ENCODE data around the gene PCBP3.

PCBP3 gene

DNA sequence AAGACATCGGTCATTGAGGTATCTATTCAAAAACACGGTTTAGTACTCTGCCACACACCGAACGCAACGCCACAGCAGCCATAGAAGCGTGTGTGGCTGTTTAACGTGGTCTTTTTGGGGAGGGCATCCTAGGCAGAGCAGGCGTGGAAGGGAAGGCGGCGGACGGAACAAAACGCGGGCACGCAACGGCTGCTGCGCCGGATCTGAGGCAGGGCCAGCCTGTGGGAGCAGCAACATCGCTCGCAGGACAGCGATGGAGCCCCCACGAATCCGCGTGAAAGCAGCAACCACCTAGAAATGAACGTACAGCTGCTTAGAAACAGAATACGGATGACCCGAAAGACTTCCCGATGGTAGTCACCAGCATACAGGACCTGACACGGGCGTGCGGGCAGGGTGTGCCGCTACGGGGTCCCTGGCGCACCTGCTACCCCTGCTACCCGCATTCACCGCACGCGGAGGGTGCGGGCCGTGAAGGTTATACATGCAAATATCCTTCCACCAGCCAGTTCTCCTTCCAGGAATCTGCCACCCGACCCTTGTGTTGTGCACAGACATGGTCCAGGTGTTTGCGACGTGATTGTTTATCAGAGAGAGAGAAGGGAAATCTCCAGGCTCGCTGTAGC is 223.6 kb downstream of the PCBP3 start:
- no peak for DNase-seq

- no peak for DNase-seq
These were observed 224.2 kb downstream of the PCBP3 start for GRCh38 chr21:45867671-45868081.

DNA sequence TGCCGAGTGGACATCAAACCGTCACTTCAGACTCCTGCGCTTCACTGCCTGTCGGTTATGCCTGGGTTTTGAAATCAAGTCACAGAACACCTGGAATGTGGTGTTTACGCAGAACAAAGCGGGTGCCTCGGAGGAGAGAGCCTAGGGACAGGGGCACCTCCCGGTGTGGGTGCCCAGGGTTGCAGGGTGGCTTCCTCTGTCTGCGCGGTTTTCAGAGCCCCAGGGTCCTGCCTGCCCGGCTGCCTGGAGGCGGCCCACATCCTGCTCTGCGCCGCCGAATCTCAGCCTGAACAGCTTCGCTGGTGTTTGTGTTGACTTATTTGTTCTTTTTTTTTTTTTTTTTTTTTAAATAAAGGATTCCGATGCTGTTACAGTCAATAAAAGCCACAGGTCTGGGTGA is 224.6 kb downstream of the PCBP3 start:
- peak; percentile 9 for DNase-seq

GRCh38 chr21:45868488-45868887 is 225.0 kb downstream of the PCBP3 start:
- peak; percentile 22 for DNase-seq

DNA sequence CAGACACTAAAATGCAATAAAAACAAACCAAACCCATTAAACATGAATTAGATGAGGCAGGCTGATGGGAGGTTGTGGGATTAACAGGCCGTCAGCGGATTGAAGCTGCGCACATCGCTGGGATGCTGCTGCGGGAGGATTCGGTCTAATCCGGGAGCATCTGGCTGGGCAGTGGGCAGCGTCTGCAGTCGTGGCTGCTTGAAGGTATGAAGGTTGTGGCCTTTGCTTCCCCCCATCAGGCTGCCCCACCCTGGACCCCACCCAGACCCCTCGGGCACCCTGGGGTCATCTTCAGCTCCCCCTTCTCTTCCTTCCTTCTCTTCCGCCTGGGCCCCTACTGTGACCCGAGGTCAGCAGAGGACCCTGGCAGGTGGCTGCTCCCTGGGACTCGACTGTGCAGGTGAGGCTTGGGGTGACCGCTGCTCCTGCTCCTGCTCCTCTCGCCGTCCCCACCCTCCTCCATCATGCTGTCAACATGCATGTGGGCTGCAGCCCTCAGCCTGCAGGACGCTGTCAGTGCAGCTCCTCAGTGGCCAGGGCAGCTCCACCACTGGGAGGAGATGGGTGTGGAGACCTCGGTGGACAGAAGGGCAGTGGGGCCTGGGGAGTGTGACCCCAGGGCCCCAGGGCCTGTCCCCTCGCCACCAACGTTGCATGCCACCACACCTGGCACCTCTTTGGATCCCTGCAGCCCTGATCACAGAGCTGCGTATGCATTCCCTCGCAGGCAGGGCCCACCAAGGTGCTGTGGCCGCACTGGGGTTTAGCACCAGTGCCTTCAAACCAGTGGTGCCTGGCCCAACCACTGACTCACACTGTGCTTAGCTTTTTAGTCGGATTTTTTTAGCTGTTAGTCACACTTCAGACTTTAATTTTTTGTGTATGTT is 225.8 kb downstream of the PCBP3 start:
- no peak for DNase-seq

- no peak for DNase-seq
These were observed 226.9 kb downstream of the PCBP3 start for GRCh38 chr21:45870421-45870820.

DNA sequence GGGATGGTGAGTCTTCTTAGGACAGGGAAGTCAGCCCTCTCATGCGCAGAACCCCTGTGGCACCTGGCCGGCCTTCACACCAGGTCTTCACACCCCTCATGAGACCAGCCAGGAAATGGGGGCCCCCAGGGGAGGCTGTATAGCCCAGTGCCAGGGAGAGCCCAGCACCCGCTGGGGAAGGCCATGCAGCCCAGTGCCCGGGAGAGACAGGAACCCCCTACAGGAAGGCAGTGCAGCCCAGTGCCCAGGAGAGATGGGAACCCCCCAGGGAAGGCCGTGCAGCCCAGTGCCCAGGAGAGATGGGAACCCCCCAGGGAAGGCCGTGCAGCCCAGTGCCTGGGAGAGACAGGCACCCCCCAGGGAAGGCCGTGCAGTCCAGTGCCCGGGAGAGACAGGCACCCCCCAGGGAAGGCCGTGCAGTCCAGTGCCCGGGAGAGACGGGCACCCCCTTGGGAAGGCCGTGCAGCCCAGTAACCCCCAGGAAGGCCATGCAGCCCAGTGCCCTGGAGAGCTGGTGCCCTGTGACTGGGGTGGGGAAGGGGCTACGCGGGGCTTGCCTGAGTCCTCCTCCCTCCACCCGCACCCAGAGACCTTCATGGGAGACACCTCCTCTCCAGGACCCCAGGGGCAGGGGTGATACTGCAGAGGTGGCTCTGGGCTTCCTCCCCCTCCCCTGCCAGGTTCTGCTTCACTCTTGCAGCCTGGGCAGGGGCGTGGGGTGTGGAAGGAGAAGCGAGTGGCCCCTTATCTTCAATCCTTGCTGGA is 227.5 kb downstream of the PCBP3 start:
- DNase-seq = peak; percentile 25

DNA sequence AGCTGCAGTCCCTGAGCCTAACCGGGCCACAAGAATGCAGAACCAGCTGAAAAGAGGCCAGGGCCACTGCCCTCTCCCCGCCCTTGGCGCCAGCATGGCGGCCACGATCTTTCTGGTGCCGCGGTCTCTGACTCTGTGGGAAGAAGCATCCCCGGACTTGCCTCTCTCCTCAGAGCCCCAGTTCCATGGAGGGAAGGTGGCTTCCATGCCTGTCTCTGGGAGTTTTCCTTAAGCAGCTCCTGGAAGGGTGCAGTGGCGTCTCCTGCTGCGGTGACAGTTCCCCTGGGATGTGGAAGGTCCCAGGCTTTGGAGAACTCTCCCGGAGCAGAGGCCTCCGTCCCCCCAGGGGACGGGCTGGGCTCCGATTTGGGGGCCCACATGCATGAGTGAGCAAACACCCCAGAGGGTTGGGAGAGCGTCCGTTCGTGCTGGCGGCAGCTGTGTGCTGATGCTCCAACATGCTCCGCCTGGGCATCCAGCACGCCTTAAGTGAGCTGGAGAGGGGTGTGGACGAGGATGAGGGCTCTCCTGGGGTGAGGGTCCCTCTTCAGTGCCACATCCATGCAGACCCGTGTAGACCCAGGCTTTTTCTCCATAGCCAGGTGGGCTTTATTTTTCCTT is 228.2 kb downstream of the PCBP3 start:
- peak; percentile 26 for DNase-seq

GRCh38 chr21:45872471-45872870 is 228.9 kb downstream of the PCBP3 start:
- no peak for DNase-seq

DNA sequence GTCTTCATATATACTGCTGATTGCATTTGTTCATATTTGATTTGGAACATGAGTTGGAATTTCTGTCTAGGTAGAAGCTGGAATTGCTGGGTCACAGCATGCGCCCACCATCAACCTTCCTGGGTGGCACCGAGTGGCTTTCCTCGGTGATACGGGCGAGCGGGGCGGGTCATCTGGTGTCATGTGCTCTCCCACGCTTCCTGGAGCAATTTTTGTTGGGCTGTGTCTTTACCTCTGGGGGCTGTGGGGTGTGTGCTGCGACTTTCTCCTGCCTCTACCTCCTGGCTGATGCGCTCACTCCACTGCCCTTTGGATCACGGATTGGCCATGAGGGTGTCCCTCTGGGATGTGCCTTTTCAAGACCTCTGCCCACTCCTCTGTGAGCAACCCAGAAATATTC is 229.4 kb downstream of the PCBP3 start:
- peak; percentile 17 for DNase-seq

DNA sequence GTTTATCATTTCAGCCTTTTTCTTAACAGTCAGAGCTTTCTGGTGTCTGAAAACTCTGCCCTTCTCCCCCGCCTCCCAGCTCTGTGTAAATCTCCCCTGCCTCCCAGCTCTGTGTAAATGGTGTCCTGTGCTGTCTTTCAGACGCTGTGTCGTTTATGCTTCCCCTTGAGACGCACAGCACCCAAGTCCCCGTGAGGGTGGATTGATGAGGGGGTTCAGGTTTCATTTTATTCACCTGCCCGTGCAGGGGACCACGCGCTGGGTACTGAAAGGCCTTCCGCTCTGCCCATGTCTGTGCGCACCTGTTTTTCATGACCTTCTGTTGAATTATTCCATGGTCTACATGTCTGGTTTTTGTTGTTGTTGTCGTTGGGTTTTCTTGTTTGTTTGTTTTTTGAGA is 229.9 kb downstream of the PCBP3 start:
- DNase-seq = peak; percentile 15

DNA sequence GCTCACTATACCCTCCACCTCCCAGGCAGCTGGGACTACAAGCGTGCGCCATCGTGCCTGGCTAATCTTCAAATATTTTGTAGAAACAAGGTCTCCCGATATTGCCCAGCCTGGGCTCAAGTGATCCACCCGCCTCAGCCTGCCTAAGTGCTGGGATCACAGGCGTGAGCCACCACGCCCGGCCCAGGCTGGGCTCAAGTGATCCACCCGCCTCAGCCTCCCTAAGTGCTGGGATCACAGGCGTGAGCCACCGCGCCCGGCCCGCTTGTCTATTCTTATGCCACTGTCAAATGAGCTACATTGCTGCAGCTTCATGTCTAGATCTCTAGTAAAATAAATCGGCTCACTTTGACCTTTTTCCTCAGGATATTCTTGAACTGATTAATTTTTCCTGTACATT is 230.3 kb downstream of the PCBP3 start:
- DNase-seq = peak; percentile 17

- no peak for DNase-seq
These were observed 231.3 kb downstream of the PCBP3 start for GRCh38 chr21:45874716-45875415.

- no peak for DNase-seq
These were observed 231.9 kb downstream of the PCBP3 start for GRCh38 chr21:45875416-45875760.

GRCh38 chr21:45875881-45876280 is 232.4 kb downstream of the PCBP3 start:
- no peak for DNase-seq

- DNase-seq = no peak
These were observed 233.1 kb downstream of the PCBP3 start for GRCh38 chr21:45876381-45877170.

DNA sequence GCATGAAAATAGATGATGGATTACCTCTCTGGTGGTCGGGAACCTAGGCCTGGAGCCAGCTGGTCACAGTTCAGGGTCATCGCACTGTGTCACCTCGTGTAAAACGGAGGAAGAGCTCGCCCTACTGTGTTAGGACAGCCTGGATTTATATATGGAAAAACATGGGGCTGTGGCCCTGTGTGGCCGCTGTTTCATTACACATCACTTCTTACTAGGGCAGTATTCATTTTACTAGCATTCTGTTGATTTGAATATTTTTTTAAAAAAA is 233.6 kb downstream of the PCBP3 start:
- no peak for DNase-seq

DNA sequence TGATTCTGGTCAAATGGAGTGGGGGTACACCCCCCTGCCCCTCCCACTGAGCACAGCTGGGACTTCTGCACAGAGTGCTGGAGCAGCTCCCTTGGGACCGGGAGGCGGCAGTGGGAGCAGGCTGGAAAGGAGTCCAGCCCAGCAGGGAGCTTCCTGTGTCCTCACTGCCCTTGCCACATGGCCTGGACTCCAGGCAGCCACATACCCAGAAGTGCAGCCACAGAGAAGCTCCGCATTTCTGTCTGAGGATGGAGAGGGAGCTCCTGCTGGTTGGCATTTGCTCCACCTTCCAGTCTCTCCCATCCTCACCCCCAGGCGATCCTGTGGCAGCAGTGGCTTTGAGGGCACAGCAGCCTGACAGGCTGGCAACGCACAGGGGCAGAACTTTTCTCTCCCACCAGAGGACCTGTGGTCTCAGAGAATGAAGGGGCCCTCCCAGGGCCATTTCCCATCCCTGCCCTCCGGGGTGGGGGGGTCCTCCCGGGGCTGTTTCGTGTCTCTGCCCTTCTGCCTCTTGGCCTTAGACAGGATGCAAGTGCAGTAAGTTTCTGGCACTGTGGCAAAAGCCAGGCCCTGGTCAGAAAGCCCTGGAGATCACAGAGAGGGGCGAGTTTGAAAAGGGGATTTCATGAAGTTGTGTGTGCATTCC is 234.4 kb downstream of the PCBP3 start:
- DNase-seq = no peak

DNA sequence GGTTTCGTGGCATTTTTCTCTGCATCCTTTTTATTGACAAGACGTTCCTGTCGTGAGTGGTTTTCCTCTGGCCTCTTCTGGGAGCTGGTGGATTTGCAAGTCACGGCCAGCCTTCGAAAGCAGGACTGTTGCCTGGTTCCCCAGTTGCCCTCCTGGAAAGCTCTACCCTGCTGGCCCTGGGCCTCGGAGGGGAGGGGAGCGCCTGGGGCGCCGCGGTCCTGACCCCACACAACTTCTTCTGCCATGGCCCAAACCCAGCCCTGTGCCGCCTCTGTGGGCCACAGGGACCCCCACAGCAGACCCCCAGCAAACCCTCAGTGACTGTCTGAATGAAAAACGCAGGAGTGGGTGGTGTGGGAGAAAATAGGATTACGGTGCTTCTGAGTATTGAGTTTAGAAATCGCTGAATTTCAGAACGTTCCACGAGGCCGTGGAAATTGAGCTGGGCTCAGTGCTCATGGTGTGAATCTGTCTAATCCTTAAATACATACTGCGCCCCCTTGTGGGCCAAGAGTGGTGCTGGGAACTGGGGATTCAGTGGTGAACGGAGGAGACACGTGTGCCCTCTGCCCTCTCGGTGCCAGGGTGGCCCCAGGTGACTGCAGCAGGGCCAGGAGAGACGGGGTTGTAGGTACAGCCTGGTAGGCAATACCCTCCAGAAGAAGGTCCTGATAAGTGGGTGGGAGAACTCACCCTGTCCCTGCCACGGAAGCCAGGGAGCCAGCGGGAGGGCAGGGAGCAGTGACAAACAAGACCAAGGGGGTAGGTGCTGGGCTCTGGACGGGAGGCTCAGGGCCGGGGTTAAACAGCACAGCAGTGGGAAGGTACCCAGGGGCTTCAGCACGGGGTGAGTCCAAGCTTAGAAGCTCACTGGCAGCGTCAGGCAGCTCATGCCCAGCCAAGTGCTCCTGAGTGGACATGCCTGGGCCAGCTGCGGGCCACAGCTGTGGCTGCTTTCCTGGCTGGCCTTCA is 236.9 kb downstream of the PCBP3 start:
- DNase-seq = peak; percentile 59

- DNase-seq = no peak
These were observed 239.1 kb downstream of the PCBP3 start for GRCh38 chr21:45882645-45883044.

Data from activated CD4-positive, CD25-positive, alpha-beta regulatory T cell treated with anti-CD3 and anti-CD28 coated beads, Interleukin-2, amount 50 U/mL, for 72 hours (primary cell).